Measurements from ENCODE around the gene ORM1. TPM values are rescaled to one million over a fixed set of nuclear protein-coding genes. Genes with fewer than 3 reads are reported as not detected.

The ORM1 gene
- total RNA-seq, 1 donor from 2014 or later = not detected

DNA sequence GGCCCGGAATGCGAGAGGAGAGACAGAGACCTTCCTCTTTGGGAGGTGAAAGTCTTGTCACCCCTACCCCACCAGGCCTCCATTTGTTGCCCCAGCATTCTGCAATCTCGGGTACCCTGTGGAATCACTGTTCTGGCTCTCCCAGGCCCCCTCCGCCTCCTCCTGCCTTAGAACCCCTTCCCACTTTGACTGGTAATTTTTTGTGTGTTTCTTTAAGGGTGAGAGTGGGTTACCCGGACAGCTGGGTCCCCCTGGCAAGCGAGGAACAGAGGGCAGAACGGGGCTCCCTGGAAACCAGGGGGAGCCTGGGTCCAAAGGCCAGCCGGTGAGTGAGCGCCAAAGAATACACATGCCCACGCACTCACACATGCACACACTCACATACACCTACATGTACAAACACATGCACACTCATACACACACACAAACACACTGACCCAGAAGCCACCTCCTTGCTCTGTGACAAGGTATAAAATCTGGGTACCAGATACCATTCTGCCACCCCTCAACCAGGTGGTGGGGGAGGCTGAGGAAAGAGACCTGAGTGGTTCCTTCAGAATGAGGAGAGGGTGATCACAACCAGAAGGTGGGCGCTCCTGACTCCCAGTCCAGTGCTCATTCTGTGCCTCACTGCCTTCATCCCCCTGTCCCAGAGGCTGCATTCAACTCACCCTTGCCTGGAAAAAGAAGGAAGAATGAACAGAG, 30.9 kb upstream of the ORM1 start:
- H3K4me3 Mint-ChIP-seq = no peak overlapping the region
- no peak overlapping the region for H3K27ac Mint-ChIP-seq
- peaks cover 7% of the 10 kb centered on the region for H3K9me3 Mint-ChIP-seq
- intact Hi-C loops (cut with micrococcal nuclease) = loop anchor here (1.0 to 10.0 kb wide), 3 partner anchors 137 to 487 kb away; partner anchors contain the start of gene COL27A1
- peaks cover 6% of the 10 kb centered on the region for H3K36me3 Mint-ChIP-seq (ENCODE audit: low read depth)
- H3K4me1 Mint-ChIP-seq = peaks cover 3% of the 10 kb centered on the region
- peaks cover 2% of the 10 kb centered on the region for H3K27me3 Mint-ChIP-seq
- DNase-seq = no peak

DNA sequence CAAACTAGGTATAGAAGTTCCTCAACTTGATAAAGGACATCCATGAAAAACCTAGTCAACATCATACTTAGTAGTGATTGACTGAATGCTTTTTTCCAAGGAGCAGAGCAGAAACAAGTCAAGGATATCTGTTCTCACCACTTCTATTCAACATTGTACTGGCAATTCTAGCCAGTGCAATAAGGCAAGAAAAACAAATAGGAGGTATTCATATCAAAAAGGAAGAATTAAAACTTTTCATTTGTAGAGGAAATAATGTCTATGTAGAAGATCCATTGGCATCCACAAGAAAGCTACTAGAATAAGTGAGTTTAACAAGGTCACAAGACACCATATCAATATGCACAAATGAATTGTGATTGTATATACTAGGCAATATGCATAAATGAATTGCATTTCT, 28.2 kb upstream of the ORM1 start:
- H3K36me3 Mint-ChIP-seq (ENCODE audit: low read depth) = peaks cover 6% of the 10 kb centered on the region
- H3K4me1 Mint-ChIP-seq = peaks cover 3% of the 10 kb centered on the region
- peaks cover 2% of the 10 kb centered on the region for H3K27me3 Mint-ChIP-seq
- no peak overlapping the region for H3K4me3 Mint-ChIP-seq
- no peak overlapping the region for H3K27ac Mint-ChIP-seq
- H3K9me3 Mint-ChIP-seq = peaks cover 7% of the 10 kb centered on the region
- intact Hi-C loops (cut with micrococcal nuclease) = loop anchor here (10.0 kb wide), 1 partner anchor 490 kb away; no protein-coding TSS in a partner anchor
- no peak for DNase-seq

DNA sequence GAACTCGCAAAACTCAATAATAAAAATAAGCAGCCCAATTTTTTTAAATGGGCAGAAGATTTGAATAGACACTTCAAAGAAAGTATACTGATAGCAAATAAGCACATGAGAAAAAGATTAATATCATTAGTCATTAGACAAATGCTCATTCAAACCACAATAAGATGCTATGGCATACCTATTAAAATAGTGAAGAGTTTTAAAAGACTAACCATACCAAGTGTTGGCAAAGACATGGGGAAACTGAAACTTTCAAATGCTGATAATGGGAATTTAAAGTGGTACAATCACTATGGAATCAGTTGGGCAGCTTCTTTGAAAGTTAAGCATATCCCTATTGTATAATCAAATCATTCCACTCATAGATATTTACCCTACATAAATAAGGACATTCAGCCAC, 26.6 kb upstream of the ORM1 start:
- intact Hi-C loops (cut with micrococcal nuclease) = loop anchor here (10.0 kb wide), 1 partner anchor 492 kb away; no protein-coding TSS in a partner anchor
- peaks cover 7% of the 10 kb centered on the region for H3K9me3 Mint-ChIP-seq
- H3K27ac Mint-ChIP-seq = no peak overlapping the region
- no peak for DNase-seq
- H3K27me3 Mint-ChIP-seq = peaks cover 2% of the 10 kb centered on the region
- peaks cover 6% of the 10 kb centered on the region for H3K36me3 Mint-ChIP-seq (ENCODE audit: low read depth)
- H3K4me1 Mint-ChIP-seq = no peaks in the 10 kb centered on the region
- H3K4me3 Mint-ChIP-seq = no peak overlapping the region

DNA sequence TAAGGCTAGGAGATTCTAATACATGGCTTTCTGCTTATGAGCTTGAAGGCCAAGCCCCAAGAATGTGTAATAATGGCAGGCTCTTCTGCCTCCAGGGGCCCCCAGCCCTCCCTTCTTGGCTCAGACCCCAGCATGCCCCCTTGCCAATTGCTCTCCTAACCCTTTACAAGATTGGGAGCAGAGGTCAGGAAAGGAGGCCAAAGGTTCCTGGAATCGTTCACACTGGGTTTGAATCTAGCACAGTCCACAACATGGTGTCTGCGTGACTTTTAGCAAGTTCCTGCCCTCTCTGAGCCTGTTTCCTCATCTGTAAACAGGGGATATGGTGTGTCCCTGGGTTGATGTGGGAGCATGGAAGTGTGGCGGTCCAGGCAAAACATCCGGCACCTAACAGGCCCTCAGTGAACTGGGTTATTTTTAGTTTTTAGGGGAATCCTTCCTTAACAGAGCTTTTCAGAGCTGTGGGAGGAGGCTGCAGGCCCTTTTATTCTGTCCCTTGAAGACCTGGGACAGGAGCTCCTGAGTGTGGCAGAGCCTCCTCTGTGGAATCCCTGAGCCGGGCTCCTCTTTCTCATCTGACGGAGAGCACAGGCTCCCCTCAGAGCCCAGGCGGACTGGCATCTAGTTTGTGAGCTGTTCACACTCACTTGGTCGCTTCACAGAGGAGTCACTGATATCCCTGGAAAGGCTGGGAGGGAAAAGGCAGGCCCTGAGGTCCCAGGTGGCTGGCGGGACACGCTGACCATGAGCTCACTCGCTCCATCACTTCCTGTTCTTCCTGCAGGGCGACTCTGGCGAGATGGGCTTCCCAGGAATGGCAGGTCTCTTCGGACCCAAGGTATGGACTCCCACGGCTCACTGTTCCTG, 23.4 kb upstream of the ORM1 start:
- intact Hi-C loops (cut with micrococcal nuclease) = loop anchor here (10.0 kb wide), 1 partner anchor 495 kb away; no protein-coding TSS in a partner anchor
- H3K4me3 Mint-ChIP-seq = no peak overlapping the region
- H3K9me3 Mint-ChIP-seq = peaks cover 7% of the 10 kb centered on the region
- no peaks in the 10 kb centered on the region for H3K4me1 Mint-ChIP-seq
- H3K27me3 Mint-ChIP-seq = no peaks in the 10 kb centered on the region
- H3K36me3 Mint-ChIP-seq (ENCODE audit: low read depth) = peaks cover 6% of the 10 kb centered on the region
- H3K27ac Mint-ChIP-seq = no peak overlapping the region
- no peak for DNase-seq

DNA sequence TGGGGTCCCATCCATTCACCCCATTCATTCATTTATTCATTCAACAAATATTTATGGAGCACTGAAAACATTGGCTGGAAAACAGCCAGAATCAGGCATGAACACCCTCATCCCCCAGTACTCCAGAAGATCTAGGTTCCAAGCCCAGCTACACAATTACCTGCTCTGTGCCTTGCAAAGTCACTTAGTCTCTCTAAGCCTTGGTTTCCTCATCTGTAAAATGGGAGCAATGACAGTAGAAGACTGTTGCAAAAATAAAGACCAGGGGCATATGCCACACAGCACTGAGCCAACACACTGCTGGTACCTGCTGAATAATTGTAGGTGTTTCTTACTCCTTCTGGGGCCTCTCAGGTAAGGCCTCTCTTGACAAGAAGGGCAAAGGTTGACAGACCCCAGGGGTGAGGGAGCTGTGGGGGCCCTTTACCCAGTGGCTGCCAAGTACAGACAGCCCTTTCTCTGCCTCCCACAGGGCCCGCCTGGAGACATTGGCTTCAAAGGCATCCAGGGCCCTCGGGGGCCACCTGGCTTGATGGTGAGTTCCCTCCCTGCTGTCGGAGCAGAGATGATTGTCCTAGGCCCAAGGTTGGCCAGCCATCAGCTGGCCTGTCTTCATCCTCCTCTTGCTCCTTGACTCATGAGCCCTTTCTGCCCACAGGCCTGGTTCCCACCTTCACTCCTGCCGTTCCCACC, 22.6 kb upstream of the ORM1 start:
- H3K9me3 Mint-ChIP-seq = peaks cover 4% of the 10 kb centered on the region
- intact Hi-C loops (cut with micrococcal nuclease) = no loop called here
- DNase-seq = no peak
- peaks cover 4% of the 10 kb centered on the region for H3K36me3 Mint-ChIP-seq (ENCODE audit: low read depth)
- H3K27me3 Mint-ChIP-seq = no peaks in the 10 kb centered on the region
- no peak overlapping the region for H3K27ac Mint-ChIP-seq
- H3K4me1 Mint-ChIP-seq = no peaks in the 10 kb centered on the region
- no peak overlapping the region for H3K4me3 Mint-ChIP-seq

DNA sequence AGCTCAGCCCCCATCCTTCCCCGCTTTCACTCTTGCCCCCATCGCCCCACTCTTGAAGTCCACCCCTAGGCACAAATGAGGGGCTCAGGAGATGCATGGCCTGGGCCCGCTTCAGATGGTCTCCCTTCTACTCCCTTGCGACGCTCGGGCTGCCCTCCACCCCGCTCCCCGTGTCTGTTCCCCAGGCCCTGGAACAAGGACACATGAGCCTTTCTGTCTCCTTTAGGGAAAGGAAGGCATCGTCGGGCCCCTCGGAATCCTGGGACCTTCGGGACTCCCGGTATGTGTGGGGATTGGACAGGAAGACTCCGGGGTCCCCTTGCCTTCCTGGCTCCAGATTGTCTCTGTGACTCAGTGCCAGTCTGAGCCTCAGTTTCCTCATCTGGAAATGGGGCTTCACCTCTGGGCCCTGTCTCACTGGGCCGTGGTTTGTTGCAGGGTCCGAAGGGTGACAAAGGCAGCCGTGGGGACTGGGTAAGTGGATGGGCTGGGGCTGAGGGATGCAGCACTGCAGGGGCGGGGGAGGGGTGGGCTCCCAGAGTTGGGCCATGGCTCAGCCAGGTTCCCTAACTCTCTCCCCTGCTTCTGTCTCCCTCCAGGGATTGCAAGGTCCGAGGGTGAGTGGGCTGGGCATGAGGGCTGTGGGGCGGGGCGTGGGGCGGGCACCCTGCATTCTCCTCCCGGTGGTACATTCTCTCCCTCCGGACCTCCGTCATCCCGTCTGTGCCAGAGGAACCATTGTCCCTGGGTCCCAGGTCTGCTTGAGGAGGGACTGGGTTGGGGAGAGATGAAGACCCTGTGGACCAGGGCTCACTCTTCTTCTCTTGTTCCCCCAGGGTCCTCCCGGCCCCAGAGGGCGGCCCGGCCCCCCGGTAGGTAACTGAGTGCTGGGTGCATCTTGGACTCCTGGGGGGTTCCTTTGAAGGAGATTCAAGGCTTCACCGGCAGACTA, 21.8 kb upstream of the ORM1 start:
- intact Hi-C loops (cut with micrococcal nuclease) = no loop called here
- Mint-ChIP-seq H3K27me3 (no peaks in the 10 kb centered on the region), H3K9me3 (no peaks in the 10 kb centered on the region), H3K36me3 (ENCODE audit: low read depth) (no peaks in the 10 kb centered on the region), H3K4me1 (no peaks in the 10 kb centered on the region), H3K4me3 (no peak overlapping the region), H3K27ac (no peak overlapping the region)
- DNase-seq = no peak

DNA sequence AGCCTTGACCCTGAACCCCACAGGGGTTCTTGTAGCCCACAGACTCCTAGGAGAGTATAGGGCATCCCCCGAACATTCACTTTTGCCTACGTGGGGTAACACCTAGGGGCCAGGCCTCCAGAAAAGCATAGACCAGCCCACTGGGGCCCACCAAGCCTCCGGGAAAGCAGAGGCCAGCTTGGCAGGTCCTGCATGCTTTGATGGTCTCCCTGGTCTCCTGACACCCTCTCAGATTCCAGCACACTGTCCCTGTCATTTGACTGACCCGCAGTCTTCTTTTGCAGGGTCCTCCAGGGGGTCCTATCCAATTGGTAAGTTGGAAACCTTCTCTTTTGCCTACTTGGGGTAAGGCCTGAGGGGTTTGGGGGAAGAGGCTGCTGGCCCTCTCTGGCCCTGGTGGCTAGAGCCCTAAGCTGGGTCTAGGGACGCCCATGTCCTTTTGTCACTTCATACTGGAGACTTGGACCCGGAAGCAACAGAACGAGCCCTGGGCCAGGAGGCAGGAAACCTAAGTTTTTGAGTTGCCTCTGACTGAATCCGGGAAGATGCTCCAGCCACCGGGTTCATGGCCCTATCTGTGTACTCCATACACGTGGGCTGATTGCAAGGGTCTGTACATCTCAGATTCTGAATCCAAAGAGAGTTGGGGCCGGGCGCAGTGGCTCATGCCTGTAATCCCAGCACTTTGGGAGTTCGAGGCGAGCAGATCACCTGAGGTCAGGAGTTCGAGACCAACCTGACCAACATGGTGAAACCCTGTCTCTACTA, 20.9 kb upstream of the ORM1 start:
- Mint-ChIP-seq H3K4me3 (no peak overlapping the region), H3K36me3 (ENCODE audit: low read depth) (no peaks in the 10 kb centered on the region), H3K27ac (no peak overlapping the region), H3K27me3 (no peaks in the 10 kb centered on the region), H3K4me1 (no peaks in the 10 kb centered on the region), H3K9me3 (no peaks in the 10 kb centered on the region)
- no peak for DNase-seq
- intact Hi-C loops (cut with micrococcal nuclease) = no loop called here

DNA sequence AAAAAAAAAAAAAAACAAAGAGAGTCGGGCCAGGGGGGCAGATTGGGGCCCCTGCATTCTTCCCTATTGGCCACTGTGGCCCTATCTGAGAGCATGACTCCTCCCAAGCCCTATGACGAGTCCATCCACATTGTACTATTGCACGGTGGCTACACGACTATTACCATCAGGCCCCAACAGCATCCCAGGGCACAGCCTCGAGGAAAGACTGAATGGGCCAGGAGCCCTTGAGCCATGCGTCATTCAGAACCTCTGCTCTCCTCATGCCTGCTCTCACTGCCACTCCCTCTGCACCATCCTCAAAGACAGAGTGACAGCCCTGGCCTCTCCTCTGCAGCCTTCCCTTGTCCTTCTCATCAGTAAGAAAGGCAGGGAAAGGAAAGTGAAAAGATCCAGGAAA, 20.2 kb upstream of the ORM1 start:
- Mint-ChIP-seq H3K4me3 (no peak overlapping the region), H3K27ac (no peak overlapping the region), H3K9me3 (no peaks in the 10 kb centered on the region), H3K4me1 (no peaks in the 10 kb centered on the region), H3K36me3 (ENCODE audit: low read depth) (no peaks in the 10 kb centered on the region), H3K27me3 (no peaks in the 10 kb centered on the region)
- DNase-seq = no peak
- intact Hi-C loops (cut with micrococcal nuclease) = no loop called here

DNA sequence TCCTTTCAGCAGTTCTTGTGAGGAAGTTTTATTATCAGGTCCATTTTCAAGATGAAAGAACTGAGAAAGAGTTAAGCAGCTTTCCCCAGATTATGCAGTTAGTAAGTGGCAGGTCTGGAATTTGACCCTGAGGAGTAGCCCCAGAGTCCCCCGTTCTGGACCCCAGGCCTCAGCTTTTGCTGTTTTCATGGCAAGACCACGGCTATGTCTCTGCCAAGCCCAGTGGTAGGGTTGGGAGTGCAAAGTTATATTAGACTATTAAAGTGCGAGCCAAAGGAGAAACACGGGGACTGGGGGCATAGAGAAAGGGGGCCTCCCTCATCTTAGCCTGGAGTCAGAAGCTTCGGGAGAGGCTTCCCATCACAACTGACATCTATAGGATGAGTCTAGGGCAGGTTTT, 19.3 kb upstream of the ORM1 start:
- Mint-ChIP-seq H3K27me3 (no peaks in the 10 kb centered on the region), H3K4me1 (no peaks in the 10 kb centered on the region), H3K4me3 (no peak overlapping the region), H3K9me3 (no peaks in the 10 kb centered on the region), H3K36me3 (ENCODE audit: low read depth) (no peaks in the 10 kb centered on the region), H3K27ac (no peak overlapping the region)
- no peak for DNase-seq
- intact Hi-C loops (cut with micrococcal nuclease) = no loop called here

DNA sequence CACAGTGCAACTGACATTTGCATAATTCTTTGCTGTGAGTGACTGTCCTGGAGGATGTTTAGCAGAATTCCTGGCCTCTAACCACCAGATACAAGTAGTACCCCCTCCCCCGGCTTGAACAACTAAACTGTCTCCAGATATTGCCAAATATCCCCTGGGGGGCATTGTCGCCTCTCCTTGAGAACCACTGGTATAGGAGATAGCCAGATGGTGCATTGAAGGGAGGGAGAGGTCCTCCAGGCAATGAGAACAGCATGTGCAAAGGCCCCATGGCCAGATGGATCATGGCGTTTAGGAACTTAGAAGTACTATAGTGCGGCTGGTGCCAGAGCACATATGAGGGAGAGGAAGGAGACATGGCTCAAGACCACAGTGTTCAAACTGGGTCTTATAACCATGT, 18.9 kb upstream of the ORM1 start:
- DNase-seq = no peak
- H3K9me3 Mint-ChIP-seq = no peaks in the 10 kb centered on the region
- no peak overlapping the region for H3K27ac Mint-ChIP-seq
- no peaks in the 10 kb centered on the region for H3K36me3 Mint-ChIP-seq (ENCODE audit: low read depth)
- intact Hi-C loops (cut with micrococcal nuclease) = no loop called here
- H3K4me3 Mint-ChIP-seq = no peak overlapping the region
- no peaks in the 10 kb centered on the region for H3K4me1 Mint-ChIP-seq
- H3K27me3 Mint-ChIP-seq = no peaks in the 10 kb centered on the region

DNA sequence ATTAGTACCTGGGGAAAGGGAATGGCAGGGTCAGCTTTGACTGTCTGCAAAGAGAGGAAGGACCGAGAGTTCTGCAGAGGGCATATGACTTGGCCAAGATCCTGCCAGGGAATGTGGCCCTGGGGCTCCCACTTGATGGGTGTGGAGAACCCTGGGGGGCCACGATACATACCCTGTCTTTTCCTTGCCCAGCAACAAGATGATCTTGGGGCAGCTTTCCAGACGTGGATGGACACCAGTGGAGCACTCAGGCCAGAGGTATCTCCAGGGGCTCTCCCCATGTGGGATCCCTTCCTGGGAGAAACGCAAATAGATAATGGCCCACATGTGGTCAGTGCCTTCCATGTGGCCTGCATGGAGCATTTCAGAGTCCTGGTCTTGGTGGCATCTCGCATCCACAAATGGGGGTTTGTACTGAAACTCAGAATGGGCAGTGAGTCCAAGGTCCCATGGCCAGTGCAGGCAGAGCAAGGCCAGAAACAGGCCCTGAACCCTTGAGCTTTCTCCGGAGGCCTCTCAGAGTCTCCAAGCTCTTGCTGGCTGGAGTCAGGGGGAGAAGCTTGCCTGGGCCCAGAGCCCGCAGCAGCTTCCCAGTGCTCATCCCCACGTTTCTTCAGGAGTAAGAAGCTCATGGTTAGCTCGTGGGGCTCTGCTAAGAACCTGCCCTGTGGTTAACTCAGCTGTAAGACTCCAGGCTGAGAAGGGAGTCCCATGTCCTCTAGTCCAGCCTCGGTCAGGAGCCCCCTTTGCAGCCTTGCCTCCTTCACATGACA, 18.3 kb upstream of the ORM1 start:
- Mint-ChIP-seq H3K4me3 (no peak overlapping the region), H3K36me3 (ENCODE audit: low read depth) (no peaks in the 10 kb centered on the region), H3K9me3 (no peaks in the 10 kb centered on the region), H3K27ac (no peak overlapping the region), H3K27me3 (no peaks in the 10 kb centered on the region), H3K4me1 (no peaks in the 10 kb centered on the region)
- DNase-seq = no peak
- intact Hi-C loops (cut with micrococcal nuclease) = no loop called here

DNA sequence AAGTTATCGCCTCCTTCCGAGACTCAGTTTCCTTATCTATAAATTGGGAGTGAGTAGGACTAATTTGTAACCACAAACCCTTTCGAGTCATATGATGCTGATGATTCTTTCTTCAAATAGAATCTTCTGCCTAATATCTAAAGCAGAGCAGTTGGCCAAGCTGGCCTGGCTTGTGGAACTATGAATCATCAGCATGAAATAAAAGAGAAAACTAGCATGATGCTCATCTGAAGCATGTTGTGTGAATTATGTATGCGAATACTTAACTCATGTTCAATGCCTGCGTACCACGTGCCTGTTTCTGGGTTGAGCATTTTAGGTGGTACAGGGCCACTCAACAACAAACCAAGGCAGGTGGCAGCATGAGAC, 15.0 kb upstream of the ORM1 start:
- intact Hi-C loops (cut with micrococcal nuclease) = no loop called here
- Mint-ChIP-seq H3K9me3 (no peaks in the 10 kb centered on the region), H3K27me3 (no peaks in the 10 kb centered on the region), H3K4me3 (no peak overlapping the region), H3K4me1 (no peaks in the 10 kb centered on the region), H3K36me3 (ENCODE audit: low read depth) (no peaks in the 10 kb centered on the region), H3K27ac (no peak overlapping the region)
- no peak for DNase-seq
